IPS-18c (cell line): ENCODE data around the gene SKA1.
"Not testable (repeated sequence)": the region's sequence is repeated elsewhere in the genome, so short reads cannot be mapped to it uniquely, and the experiment has no call there.

Experiments
- H3K4me3 ChIP-seq: 2 replicates; pipeline ENCODE4 v1.7.0; 2013; ENCODE audit warnings: low read depth, mild to moderate bottlenecking, low read length, moderate library complexity; ENCODE audit not compliant: insufficient read depth
- H3K9me3 ChIP-seq: one replicate; pipeline ENCODE4 v1.6.1; 2013; ENCODE audit warnings: mild to moderate bottlenecking, low read length, moderate library complexity; ENCODE audit not compliant: control insufficient read depth, insufficient read depth

SKA1 gene

DNA sequence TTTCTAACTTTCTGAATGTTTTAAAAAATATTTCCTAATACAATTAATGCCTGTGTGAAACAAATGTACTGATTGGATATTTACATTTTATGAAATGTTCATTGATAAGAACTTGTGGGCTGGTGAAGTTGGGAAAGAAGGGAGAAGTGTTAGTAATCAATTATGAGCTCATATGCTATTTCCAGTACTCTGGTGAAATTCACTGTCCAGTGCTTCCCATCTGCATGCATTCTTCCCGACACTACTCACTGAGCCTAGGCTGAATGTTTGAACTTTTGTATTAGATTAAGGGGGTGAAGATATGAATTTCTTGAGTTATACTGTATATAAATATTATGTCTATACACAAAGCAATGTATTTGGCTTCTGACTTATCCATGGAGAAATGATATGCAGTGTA is 36.0 kb downstream of the SKA1 start:
- no peak overlapping the region for H3K4me3 ChIP-seq
- H3K9me3 ChIP-seq = no peaks in the 10 kb centered on the region

- H3K9me3 ChIP-seq, H3K4me3 ChIP-seq: not testable (repeated sequence)
These were observed 42.0 kb downstream of the SKA1 start for GRCh38 chr18:50416832-50417231.

- not testable (repeated sequence) for H3K9me3 ChIP-seq, H3K4me3 ChIP-seq
These were observed 42.9 kb downstream of the SKA1 start for GRCh38 chr18:50417705-50418104.

DNA sequence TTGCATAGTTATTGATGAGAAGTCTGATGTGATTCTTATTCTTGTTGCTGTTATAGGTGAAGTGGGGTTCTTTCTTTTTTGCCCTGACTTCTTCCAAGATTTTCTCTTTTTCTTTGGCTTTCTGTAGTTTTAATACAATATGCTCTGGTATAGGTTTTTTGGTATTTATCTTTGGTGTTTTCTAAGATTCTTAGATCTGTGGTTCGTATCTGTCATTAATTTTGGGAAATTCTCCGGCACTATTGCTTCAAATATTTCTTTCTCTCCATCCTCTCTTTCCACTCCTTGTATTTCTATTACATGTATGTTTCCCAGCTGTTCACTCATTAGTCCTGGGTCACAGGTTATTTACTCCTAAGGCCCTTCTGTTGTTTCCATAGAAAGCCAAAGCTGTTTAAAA is 43.8 kb downstream of the SKA1 start:
- H3K4me3 ChIP-seq = no peak overlapping the region
- H3K9me3 ChIP-seq = peaks cover 2% of the 10 kb centered on the region

DNA sequence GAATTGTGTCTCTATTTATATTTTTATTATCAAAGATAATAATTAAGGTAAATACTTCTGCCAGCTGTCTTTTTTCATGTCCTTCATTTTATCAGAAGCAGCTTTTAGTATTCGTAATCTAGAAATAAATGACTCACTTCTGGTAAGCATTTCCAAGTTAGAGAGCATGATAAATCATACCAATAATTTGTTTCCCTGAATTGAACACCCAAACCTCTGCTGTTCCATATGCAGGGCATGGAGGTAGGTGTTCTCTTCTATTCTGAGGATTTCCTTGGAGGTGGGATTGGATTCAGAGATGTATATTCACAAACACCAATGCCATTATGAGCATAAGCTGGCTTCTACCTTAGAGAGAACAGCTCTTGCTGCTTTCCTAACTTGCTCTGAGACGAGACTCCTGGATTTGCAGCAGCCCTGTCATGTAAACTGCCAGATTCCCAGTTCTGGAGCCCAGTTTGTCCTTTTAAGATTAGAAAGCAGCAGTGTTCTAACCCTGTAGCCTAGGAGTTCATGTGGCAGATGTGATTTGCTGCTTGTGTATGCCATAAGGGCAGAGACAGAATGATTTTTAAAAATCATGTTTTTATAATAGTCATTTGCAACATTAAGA is 47.5 kb downstream of the SKA1 start:
- no peak overlapping the region for H3K4me3 ChIP-seq
- H3K9me3 ChIP-seq = peaks cover 6% of the 10 kb centered on the region

- Histone ChIP-seq H3K4me3 (no peak overlapping the region), H3K9me3 (peaks cover 4% of the 10 kb centered on the region)
These were observed 50.2 kb downstream of the SKA1 start for GRCh38 chr18:50424877-50425690.

- peaks cover 4% of the 10 kb centered on the region for H3K9me3 ChIP-seq
- no peak overlapping the region for H3K4me3 ChIP-seq
These were observed 53.0 kb downstream of the SKA1 start for GRCh38 chr18:50427896-50428295.

GRCh38 chr18:50428531-50429206 is 53.8 kb downstream of the SKA1 start:
- Histone ChIP-seq H3K4me3 (no peak overlapping the region), H3K9me3 (peaks cover 4% of the 10 kb centered on the region)

- peaks cover 4% of the 10 kb centered on the region for H3K9me3 ChIP-seq
- H3K4me3 ChIP-seq = no peak overlapping the region
These were observed 54.5 kb downstream of the SKA1 start for GRCh38 chr18:50429207-50429948.

- Histone ChIP-seq H3K4me3 (no peak overlapping the region), H3K9me3 (no peaks in the 10 kb centered on the region)
These were observed 58.1 kb downstream of the SKA1 start for GRCh38 chr18:50432915-50433314.

DNA sequence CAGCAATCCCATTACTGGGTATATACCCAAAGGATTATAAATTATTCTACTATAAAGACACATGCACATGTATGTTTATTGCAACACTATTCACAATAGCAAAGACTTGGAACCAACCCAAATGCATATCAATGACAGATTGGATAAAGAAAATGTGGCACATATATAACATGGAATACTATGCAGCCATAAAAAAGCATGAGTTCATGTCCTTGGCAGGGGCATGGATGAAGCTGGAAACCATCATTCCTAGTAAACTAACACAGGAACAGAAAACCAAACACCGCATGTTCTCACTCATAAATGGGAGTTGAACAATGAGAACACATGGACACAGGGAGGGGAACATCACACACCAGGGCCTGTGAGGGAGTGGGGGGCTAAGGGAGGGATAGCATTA is 61.9 kb downstream of the SKA1 start:
- H3K4me3 ChIP-seq, H3K9me3 ChIP-seq: not testable (repeated sequence)

DNA sequence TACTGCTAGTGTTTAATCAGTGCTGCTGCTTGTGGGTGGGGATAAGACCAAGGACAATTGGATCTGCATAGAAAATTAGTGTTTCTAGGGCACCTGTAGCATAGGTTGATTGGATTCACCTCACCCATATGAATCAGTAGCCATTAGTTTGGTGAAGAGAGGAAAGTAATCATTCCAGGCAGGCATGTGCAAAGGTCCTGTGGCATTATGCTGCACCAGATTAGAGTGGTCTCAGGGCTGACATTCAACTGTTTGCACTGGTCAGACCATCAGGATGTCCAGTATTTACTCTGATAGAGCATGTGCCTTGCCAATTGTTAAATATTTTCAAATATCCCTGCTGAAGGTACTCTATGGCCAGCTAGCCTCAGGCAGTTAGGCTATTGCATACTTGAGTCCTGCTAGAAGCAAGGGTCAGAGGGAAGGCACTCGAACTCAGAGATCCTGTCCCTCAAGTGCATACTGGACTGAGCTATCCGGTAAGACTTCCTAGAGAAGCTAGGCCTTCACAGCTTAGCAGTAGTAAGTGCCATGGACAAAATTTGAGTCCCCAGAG is 64.7 kb downstream of the SKA1 start:
- Histone ChIP-seq H3K9me3 (peaks cover 6% of the 10 kb centered on the region), H3K4me3 (no peak overlapping the region)

GRCh38 chr18:50441016-50441415 is 66.2 kb downstream of the SKA1 start:
- Histone ChIP-seq H3K9me3 (peaks cover 6% of the 10 kb centered on the region), H3K4me3 (no peak overlapping the region)

GRCh38 chr18:50441501-50441900 is 66.7 kb downstream of the SKA1 start:
- H3K9me3 ChIP-seq = peaks cover 6% of the 10 kb centered on the region
- H3K4me3 ChIP-seq = no peak overlapping the region
